Activated CD4-positive, alpha-beta T cell treated with anti-CD3 and anti-CD28 coated beads, Interleukin-2, amount 10 ng/mL, durations not matched to agents 24 days and 14 days (primary cell): ENCODE data around the gene NFKBIE. TPM values are rescaled to one million over a fixed set of nuclear protein-coding genes. Genes with fewer than 3 reads are reported as not detected.

Experiments used
- DNase-seq: peaks from one replicate; pipeline ENCODE4 v3.0.0; 2022
- H3K27ac Mint-ChIP-seq: one replicate; pipeline ENCODE4 v1.8.0; 2022; ENCODE audit warnings: mild to moderate bottlenecking, mixed read lengths
- H3K27me3 Mint-ChIP-seq: one replicate; pipeline ENCODE4 v1.8.0; 2022; ENCODE audit warnings: mixed read lengths
- H3K36me3 Mint-ChIP-seq: one replicate; pipeline ENCODE4 v1.8.0; 2022; ENCODE audit warnings: low read depth, mild to moderate bottlenecking, mixed read lengths
- H3K4me1 Mint-ChIP-seq: one replicate; pipeline ENCODE4 v1.8.0; 2021; ENCODE audit warnings: mixed read lengths
- H3K4me3 Mint-ChIP-seq: one replicate; pipeline ENCODE4 v1.8.0; 2022; ENCODE audit warnings: mild to moderate bottlenecking, moderate library complexity, mixed read lengths
- H3K9me3 Mint-ChIP-seq: one replicate; pipeline ENCODE4 v1.8.0; 2021; ENCODE audit warnings: mixed read lengths
- intact Hi-C: fragments of 100-400 bp; cut with micrococcal nuclease; formaldehyde crosslinking; loops from one replicate; pipeline ENCODE4 v1.15.1; 2023
- total RNA-seq: library from RNA; stranded (reverse); gene quantifications from 2 replicates; pipeline ENCODE4 v1.2.3, GENCODE V29; 2022

The NFKBIE gene
- total RNA-seq, 1 donor from 2014 or later: 28.2 TPM

GRCh38 chr6:44272529-44272928, 7.2 kb upstream of the NFKBIE start:
- intact Hi-C loops: no loop called here
- Mint-ChIP-seq H3K4me1 (peaks cover 16% of the 10 kb centered on the region), H3K9me3 (no peaks in the 10 kb centered on the region), H3K27me3 (peaks cover 63% of the 10 kb centered on the region), H3K36me3 (no peaks in the 10 kb centered on the region), H3K4me3 (no peak overlapping the region), H3K27ac (no peak overlapping the region)
- DNase-seq: no peak

DNA sequence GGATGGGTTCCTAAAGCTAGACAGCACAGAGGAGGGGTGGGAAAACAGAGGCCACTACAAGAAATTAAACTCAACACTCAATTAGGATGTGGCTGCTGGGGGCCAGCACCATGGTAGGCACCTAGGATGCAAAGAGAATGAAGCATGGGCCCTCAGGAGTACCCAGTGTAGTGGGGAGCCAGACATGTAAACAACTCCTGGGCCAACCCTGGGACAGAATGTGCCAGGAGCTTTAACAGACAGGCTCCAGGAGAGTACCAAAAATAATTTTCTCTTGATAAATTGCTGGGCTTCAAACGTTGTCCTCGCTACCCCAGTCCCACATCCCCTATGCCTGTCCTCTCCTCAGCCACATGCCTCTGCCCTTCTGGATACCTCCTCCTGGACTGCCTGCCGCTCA, 6.6 kb upstream of the NFKBIE start:
- Mint-ChIP-seq H3K27me3 (peaks cover 57% of the 10 kb centered on the region), H3K9me3 (no peaks in the 10 kb centered on the region)

DNA sequence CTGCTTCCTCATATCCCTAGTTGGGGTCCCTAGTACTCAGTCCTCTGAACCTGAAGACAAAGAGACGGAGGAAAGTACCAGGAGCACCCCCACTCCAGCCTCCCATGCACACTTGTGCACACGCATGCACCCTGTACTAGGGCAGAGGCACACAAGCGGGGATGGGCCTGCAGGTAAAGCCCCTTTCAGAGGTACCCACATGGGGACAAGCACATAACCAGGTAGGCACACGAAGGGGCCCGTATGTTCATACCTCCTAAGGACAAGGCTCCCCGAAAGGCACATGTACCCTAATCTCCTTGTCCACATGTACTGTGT, 6.0 kb upstream of the NFKBIE start:
- intact Hi-C loops: no loop called here
- peaks cover 25% of the 10 kb centered on the region for H3K4me1 Mint-ChIP-seq
- peak overlapping the region; percentile 67 for H3K4me3 Mint-ChIP-seq
- H3K9me3 Mint-ChIP-seq: no peaks in the 10 kb centered on the region
- H3K27me3 Mint-ChIP-seq: peaks cover 55% of the 10 kb centered on the region
- H3K27ac Mint-ChIP-seq: no peak overlapping the region
- H3K36me3 Mint-ChIP-seq: no peaks in the 10 kb centered on the region
- no peak for DNase-seq

More for the DNA sequence above, 6.6 kb upstream of the NFKBIE start:
- Mint-ChIP-seq H3K4me1 (peaks cover 20% of the 10 kb centered on the region), H3K27ac (no peak overlapping the region), H3K36me3 (no peaks in the 10 kb centered on the region), H3K4me3 (peak overlapping the region; percentile 10)
- no peak for DNase-seq
- intact Hi-C loops: no loop called here

DNA sequence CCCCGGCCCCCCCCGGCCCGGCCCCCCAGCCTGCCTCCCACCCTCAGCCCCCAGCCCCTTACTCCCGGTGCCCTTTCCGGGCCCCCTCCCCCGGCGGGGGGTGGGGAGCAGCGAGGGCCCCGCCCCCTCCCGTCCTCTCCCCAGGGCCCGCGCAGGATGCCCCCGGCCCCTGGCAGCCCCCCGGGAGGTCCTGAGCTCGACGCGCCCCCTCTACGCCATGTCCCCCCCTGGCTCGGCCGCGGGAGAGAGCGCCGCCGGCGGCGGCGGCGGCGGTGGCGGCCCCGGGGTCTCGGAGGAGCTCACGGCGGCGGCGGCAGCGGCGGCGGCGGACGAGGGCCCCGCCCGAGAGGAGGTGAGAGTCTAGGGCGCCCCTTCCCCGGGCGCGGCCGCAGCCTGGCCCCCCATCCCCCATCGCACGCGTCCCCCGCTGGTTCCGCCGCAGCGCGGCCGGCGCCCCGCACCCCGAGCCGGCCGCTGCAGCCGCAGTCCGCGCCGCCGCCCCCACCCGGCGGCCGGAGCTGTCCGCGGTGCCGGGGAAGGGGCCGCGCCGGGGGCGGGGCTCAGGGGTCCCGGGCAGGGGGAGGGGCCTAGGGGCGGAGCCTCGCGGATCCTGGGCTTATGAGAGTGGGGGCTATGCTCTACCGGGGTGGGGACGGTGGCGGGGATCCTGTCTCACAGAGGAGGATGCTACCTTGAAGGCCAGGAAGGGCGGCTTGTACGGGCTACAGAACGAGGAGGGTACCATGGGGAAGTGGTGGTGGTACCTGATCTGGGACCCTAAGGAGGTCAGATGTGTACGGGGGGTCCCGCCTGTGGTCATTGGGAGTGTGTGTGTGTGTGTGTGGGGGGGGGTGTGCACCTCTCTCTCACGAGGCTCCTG, 5.4 kb upstream of the NFKBIE start:
- intact Hi-C loops: no loop called here
- Mint-ChIP-seq H3K4me1 (peaks cover 30% of the 10 kb centered on the region), H3K9me3 (no peaks in the 10 kb centered on the region), H3K27ac (no peak overlapping the region), H3K36me3 (no peaks in the 10 kb centered on the region), H3K4me3 (peak overlapping the region; percentile 67), H3K27me3 (peaks cover 55% of the 10 kb centered on the region)
- peak; percentile 72 for DNase-seq

DNA sequence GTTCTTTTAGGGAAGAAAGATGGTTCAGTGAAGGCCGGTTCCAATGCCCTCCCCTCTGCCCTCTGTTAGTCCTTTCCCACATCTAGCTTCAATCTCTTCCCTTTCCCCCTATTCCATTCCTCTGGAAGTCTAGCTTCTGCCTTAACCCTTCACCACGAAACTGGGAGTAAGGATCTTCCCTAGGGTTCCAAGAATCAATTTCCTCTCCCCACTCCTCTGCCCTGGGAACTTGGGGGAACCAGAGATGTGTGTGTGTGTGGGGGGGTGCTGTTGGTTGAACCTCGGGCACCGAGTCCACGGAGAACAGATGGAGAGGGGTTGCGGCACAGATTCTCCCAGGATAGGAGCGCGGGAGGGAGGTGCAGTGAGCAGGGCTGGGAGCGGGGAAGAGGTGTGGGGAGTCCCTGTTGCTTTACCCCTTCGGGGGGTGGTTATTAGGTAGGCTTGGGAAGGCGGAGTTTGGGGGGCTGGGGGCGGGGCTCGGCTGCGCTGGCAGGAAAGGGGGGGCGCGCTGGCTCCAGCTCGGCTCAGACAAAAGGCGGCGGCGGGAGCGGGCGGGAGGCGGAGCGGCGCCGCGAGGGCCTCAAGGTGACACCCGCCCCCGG, 4.7 kb upstream of the NFKBIE start, which contains the start of gene TMEM151B:
TSS of gene TMEM151B (plus strand) at position 530 of the 605 bp plus-strand sequence. CDS start 293 bp downstream, outside the sequence.
- H3K36me3 Mint-ChIP-seq: no peaks in the 10 kb centered on the region
- peaks cover 55% of the 10 kb centered on the region for H3K27me3 Mint-ChIP-seq
- no peak for DNase-seq
- H3K9me3 Mint-ChIP-seq: no peaks in the 10 kb centered on the region
- intact Hi-C loops: loop anchor here (2.0 kb wide), 2 partner anchors 117 to 187 kb away; partner anchors contain the start of gene CDC5L
- H3K4me3 Mint-ChIP-seq: peak within 1 kb of the TSS; percentile 77
- H3K4me1 Mint-ChIP-seq: peaks cover 30% of the 10 kb centered on the region
- peak within 1 kb of the TSS; percentile 29 for H3K27ac Mint-ChIP-seq

DNA sequence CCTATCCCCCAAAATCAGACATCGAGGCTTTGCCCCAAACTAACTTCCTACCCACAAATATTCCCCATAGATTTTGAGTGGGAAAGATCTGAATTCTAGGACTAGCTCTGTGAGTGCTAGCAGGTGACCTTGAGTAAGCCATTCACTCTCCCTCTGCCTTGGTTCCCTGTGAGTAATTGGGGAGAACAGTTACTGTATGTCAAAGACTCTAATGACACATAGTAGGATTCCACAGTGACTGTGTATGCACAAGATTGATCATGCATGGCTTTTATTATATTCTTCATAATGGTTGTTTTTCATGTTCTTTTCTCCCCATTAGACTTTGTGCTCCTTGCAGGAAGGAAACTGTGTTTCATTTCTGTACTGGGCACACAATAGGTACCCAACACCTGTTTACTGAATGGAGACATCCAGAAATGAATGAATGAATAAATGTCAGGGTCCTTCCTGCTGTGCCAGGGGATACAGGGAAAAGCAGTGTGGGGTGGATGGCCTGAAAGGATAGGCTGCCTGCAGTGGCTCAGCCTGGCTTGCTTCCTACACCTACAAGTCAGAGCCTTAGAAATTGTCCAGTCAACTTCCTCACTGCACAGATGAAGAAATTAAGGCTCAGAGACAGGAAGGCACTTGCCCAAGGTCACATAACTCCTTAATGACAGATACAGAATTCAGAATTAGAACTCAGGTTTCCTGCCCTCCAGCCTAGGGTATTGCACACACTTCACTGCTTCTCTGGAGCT, 4.0 kb upstream of the NFKBIE start:
- Mint-ChIP-seq H3K4me1 (peaks cover 31% of the 10 kb centered on the region), H3K27me3 (peaks cover 50% of the 10 kb centered on the region), H3K27ac (no peak overlapping the region), H3K4me3 (peak overlapping the region; percentile 77), H3K9me3 (no peaks in the 10 kb centered on the region), H3K36me3 (peaks cover 3% of the 10 kb centered on the region)
- DNase-seq: peak; percentile 62
- intact Hi-C loops: loop anchor here (2.0 kb wide), 2 partner anchors 117 to 187 kb away; partner anchors contain the start of gene CDC5L

DNA sequence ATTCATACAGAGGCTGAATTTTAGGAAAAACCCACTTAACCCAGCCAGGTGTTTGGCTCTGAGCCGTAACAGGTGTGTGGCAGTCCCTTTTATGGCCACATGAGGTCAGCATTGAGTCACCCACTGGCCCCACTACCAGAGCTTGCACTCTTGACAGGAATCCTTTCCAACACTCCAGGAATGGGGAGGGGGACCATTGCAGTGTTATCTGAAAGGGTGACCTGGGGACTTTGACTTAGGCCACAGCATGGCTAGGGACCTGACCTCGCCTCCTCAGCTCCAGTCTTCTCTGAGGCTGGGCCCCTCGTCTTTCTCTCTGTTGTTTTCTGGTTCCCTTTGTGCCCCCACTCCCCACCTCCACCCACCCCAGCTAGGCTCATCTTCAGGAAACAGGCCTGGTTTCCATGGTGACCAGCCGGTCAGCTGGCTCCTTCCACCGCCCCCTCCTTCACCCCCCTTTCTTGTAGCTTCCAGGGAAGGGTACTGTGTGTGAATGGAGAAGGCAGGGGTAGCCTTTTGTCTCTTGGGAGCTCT, 2.8 kb upstream of the NFKBIE start:
- Mint-ChIP-seq H3K27ac (no peak overlapping the region), H3K4me3 (no peak overlapping the region), H3K4me1 (peaks cover 38% of the 10 kb centered on the region), H3K9me3 (no peaks in the 10 kb centered on the region), H3K36me3 (peaks cover 10% of the 10 kb centered on the region), H3K27me3 (peaks cover 41% of the 10 kb centered on the region)
- intact Hi-C loops: loop anchor here (1.0 to 2.0 kb wide), 5 partner anchors 36 to 189 kb away; partner anchors contain the start of genes AARS2 and CDC5L
- DNase-seq: peak; percentile 90

DNA sequence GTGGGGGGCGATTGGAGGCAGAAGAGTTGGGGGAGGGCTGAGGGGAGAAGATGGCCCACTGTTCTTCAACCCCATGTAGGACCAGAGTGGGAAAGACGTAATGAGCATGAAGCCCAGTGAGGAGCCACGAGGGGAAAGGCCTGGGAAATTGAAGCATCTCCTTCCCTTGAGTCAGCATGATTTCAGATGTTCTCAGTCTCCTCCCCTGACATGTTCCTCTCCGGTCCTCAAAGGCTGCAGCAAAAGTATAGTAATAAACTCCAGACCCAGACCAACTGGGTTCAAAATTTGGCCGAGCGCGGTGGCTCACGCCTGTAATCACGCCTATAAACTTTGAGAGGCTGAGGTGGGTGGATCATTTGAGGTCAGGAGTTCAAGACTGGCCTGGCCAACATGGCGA, 1.9 kb upstream of the NFKBIE start:
- Mint-ChIP-seq H3K27me3 (peaks cover 32% of the 10 kb centered on the region), H3K9me3 (no peaks in the 10 kb centered on the region), H3K4me1 (peaks cover 48% of the 10 kb centered on the region), H3K27ac (no peak overlapping the region), H3K36me3 (peaks cover 19% of the 10 kb centered on the region), H3K4me3 (no peak overlapping the region)
- no peak for DNase-seq
- intact Hi-C loops: no loop called here

DNA sequence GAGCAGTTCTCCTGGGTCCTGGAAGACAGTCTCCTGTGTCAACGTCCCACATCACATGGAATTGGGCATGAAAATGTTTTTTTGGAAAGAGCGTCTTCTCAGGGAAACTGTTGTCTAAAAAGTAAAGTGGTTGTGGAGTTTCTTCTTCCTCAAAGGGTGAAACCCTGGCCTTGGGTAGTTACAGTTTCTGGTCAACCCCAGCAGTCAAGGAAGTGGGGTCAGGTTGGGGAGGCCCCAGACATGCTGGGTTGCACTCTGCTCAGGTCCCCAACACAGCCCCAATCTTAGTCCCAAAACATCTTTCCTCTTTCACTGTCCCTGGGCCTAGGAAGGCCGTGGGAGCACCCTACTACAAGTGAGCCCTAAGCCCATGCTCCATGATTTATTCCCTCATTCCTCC, 996 bp upstream of the NFKBIE start:
- H3K9me3 Mint-ChIP-seq: no peaks in the 10 kb centered on the region
- peaks cover 52% of the 10 kb centered on the region for H3K4me1 Mint-ChIP-seq
- DNase-seq: no peak

DNA sequence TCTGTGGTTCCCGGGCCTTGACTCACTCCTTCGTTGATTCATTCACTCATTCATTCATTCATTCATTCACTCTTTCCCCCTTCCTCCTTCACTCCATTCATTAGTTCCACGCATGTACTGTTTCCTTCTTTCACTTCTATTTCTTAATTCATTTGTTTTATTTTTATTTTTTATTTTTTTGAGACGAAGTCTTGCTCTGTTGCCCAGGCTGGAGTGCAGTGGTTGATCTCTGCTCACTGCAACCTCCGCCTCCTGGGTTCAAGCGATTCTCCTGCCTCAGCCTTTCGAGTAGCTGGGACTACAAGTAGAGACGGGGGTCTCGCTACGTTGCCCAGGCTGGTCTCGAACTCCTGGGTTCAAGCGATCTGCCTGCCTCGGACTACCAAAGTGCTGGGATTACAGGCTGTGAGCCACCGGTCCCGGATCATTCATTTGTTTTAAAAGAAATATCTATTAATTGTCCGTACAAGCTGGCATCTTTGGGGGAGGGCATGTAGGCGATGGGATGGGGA, 427 bp upstream of the NFKBIE start:
- intact Hi-C loops: loop anchor here (1.0 kb wide), 1 partner anchor 18 kb away; the partner anchor contains the start of gene HSP90AB1
- peak overlapping the region; percentile 97 for H3K27ac Mint-ChIP-seq
- H3K27me3 Mint-ChIP-seq: peaks cover 19% of the 10 kb centered on the region
- H3K9me3 Mint-ChIP-seq: no peaks in the 10 kb centered on the region
- peaks cover 58% of the 10 kb centered on the region for H3K4me1 Mint-ChIP-seq
- peak overlapping the region; percentile 100 for H3K4me3 Mint-ChIP-seq
- no peak for DNase-seq
- peaks cover 31% of the 10 kb centered on the region for H3K36me3 Mint-ChIP-seq

More for the DNA sequence above, 996 bp upstream of the NFKBIE start:
- H3K27me3 Mint-ChIP-seq: peaks cover 23% of the 10 kb centered on the region
- peaks cover 25% of the 10 kb centered on the region for H3K36me3 Mint-ChIP-seq
- peak overlapping the region; percentile 81 for H3K27ac Mint-ChIP-seq
- intact Hi-C loops: no loop called here
- peak overlapping the region; percentile 100 for H3K4me3 Mint-ChIP-seq

- peaks cover 38% of the 10 kb centered on the region for H3K36me3 Mint-ChIP-seq
Measured at GRCh38 chr6:44264154-44265006, 971 bp downstream of the NFKBIE start.

DNA sequence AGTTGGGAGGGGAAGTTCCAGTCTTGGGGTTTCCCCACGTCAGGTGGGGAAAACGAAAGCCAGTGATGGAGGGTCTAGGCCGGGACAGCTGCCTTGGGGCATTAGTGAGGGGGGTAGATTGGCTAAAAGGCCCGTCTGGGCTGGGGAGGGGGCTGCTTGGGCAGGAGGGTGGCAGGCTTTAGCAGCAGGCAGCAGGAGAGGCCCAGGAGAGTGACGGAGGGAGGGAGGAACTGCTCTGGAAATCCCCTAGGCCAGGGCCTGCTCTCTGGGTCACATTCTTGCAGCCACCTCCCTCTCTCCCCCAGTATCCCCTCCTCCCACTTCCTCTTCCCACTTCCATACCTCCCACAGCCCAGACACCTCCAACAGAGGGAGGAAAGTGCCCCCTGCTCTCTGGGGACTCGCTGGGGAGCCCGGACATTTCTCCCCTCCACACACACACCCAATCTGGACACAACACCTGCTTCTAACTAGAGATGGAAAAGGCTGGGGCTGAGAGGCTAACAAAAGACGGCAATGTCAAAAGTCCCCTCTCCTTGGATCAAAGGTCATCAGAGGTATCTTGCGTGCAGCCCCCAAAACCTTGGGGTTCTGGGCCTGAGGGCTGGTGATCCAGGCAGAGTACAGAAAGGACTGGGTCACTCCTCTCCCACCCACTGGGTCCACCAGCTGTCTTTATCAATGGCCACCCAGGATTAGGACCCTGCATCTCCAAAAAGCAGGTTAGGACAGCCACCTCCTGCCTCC, 1.8 kb downstream of the NFKBIE start:
- DNase-seq: peak; percentile 83
- H3K27me3 Mint-ChIP-seq: peaks cover 3% of the 10 kb centered on the region
- peak overlapping the region; percentile 97 for H3K27ac Mint-ChIP-seq
- peak overlapping the region; percentile 100 for H3K4me3 Mint-ChIP-seq
- H3K4me1 Mint-ChIP-seq: peaks cover 52% of the 10 kb centered on the region
- peaks cover 44% of the 10 kb centered on the region for H3K36me3 Mint-ChIP-seq
- intact Hi-C loops: loop anchor here (1.0 kb wide), 1 partner anchor 8 kb away; no protein-coding TSS in a partner anchor
- H3K9me3 Mint-ChIP-seq: no peaks in the 10 kb centered on the region

More at GRCh38 chr6:44264154-44265006, 971 bp downstream of the NFKBIE start:
- H3K4me1 Mint-ChIP-seq: peaks cover 51% of the 10 kb centered on the region
- intact Hi-C loops: loop anchor here (1.0 kb wide), 1 partner anchor 17 kb away; the partner anchor contains the start of gene HSP90AB1
- peak; percentile 82 for DNase-seq
- H3K27ac Mint-ChIP-seq: peak overlapping the region; percentile 97
- H3K4me3 Mint-ChIP-seq: peak overlapping the region; percentile 100
- H3K9me3 Mint-ChIP-seq: no peaks in the 10 kb centered on the region
- peaks cover 11% of the 10 kb centered on the region for H3K27me3 Mint-ChIP-seq
